HG03025 (cell line): ENCODE data around the gene TIPIN.
A peak's percentile ranks its signal among the peaks of the same experiment; 100 is the strongest.
"Not testable (repeated sequence)": the region's sequence is repeated elsewhere in the genome, so short reads cannot be mapped to it uniquely, and the experiment has no call there.

Source experiments
- ATAC-seq: cut with Tn5 transposase; IDR thresholded peaks from one replicate; pipeline ENCODE4 v1.9.1; 2021; ENCODE audit warnings: mild to moderate bottlenecking, moderate library complexity; ENCODE audit not compliant: unreplicated experiment, low FRiP score

The TIPIN gene

GRCh38 chr15:66386204-66387123 lies 30.0 kb upstream of the TIPIN start, which contains the start of gene MAP2K1:
TSS of gene MAP2K1 (plus strand) at chr15:66386912. CDS start at chr15:66387348, 436 bp downstream.
- ATAC-seq: peak; percentile 67

- ATAC-seq: not testable (repeated sequence)
Measured at GRCh38 chr15:66381376-66381775, 24.9 kb upstream of the TIPIN start.

GRCh38 chr15:66378814-66379430 lies 22.4 kb upstream of the TIPIN start:
- no peak for ATAC-seq

- ATAC-seq: no peak
Measured at GRCh38 chr15:66374179-66374578, 17.7 kb upstream of the TIPIN start.

GRCh38 chr15:66369773-66370651 lies 13.5 kb upstream of the TIPIN start:
- ATAC-seq: no peak

GRCh38 chr15:66364944-66365528 lies 8.6 kb upstream of the TIPIN start:
- no peak for ATAC-seq

GRCh38 chr15:66362776-66363175 lies 6.3 kb upstream of the TIPIN start:
- no peak for ATAC-seq

GRCh38 chr15:66361745-66362460 lies 5.4 kb upstream of the TIPIN start:
- not testable (repeated sequence) for ATAC-seq

- no peak for ATAC-seq
Measured at GRCh38 chr15:66359740-66360139, 3.3 kb upstream of the TIPIN start.

GRCh38 chr15:66356077-66356358 lies 467 bp downstream of the TIPIN start:
- no peak for ATAC-seq

- ATAC-seq: not testable (repeated sequence)
Measured at GRCh38 chr15:66348530-66348929, 8.0 kb downstream of the TIPIN start.

- ATAC-seq: no peak
Measured at GRCh38 chr15:66328771-66329170, 27.7 kb downstream of the TIPIN start.

GRCh38 chr15:66327736-66328135 lies 28.7 kb downstream of the TIPIN start:
- ATAC-seq: no peak

- no peak for ATAC-seq
Measured at GRCh38 chr15:66326051-66326450, 30.4 kb downstream of the TIPIN start.

- ATAC-seq: no peak
Measured at GRCh38 chr15:66323312-66323928, 33.1 kb downstream of the TIPIN start.

- ATAC-seq: no peak
Measured at GRCh38 chr15:66312144-66312543, 44.3 kb downstream of the TIPIN start.

GRCh38 chr15:66310786-66311185 lies 45.7 kb downstream of the TIPIN start:
- ATAC-seq: no peak

GRCh38 chr15:66309828-66310227 lies 46.7 kb downstream of the TIPIN start:
- ATAC-seq: no peak

- no peak for ATAC-seq
Measured at GRCh38 chr15:66308531-66308930, 48.0 kb downstream of the TIPIN start.

GRCh38 chr15:66306381-66306780 lies 50.1 kb downstream of the TIPIN start:
- no peak for ATAC-seq
